SU-DHL-6 (cell line): ENCODE measurements around the gene OGFOD2.

Experiments
- H2AFZ ChIP-seq: fragments of 200-600 bp; sonication (generic); 2 replicates; pipeline ENCODE4 v1.6.1; 2014; ENCODE audit warnings: low read depth, mild to moderate bottlenecking, moderate library complexity, mixed read lengths, antibody characterized with exemption, low read length; ENCODE audit not compliant: severe bottlenecking
- H3F3A ChIP-seq: fragments of 200-600 bp; shearing (Covaris generic); 2 replicates; pipeline ENCODE4 v1.6.0; 2016; ENCODE audit warnings: antibody characterized with exemption, mild to moderate bottlenecking; ENCODE audit not compliant: insufficient read depth
- H3K27ac ChIP-seq: fragments of 200-600 bp; sonication (generic); 2 replicates; pipeline ENCODE4 v1.5.1; 2016; ENCODE audit warnings: low read depth, mild to moderate bottlenecking, low read length, moderate library complexity, mixed read lengths
- H3K27me3 ChIP-seq: fragments of 200-600 bp; sonication (generic), shearing (Covaris generic); 2 replicates; pipeline ENCODE4 v1.6.0; 2014; ENCODE audit warnings: mild to moderate bottlenecking, low read length
- H3K36me3 ChIP-seq: fragments of 200-600 bp; sonication (generic); 2 replicates; pipeline ENCODE4 v1.6.1; 2014; ENCODE audit warnings: mild to moderate bottlenecking, low read length, mixed read lengths
- H3K4me2 ChIP-seq: fragments of 300-600, 200-600 bp; shearing (Covaris generic), sonication (generic); 2 replicates; pipeline ENCODE4 v1.6.0; 2014; ENCODE audit warnings: low read length, low read depth, mild to moderate bottlenecking; ENCODE audit not compliant: poor library complexity, severe bottlenecking
- H3K4me3 ChIP-seq: fragments of 200-600 bp; sonication (generic); 2 replicates; pipeline ENCODE4 v1.5.1; 2014; ENCODE audit warnings: antibody characterized with exemption, low read length, mild to moderate bottlenecking, mixed read lengths; ENCODE audit not compliant: insufficient read depth, poor library complexity, severe bottlenecking
- H3K79me2 ChIP-seq: fragments of 200-600 bp; sonication (generic); 2 replicates; pipeline ENCODE4 v1.6.1; 2014; ENCODE audit warnings: mild to moderate bottlenecking, low read length, moderate library complexity; ENCODE audit not compliant: insufficient read depth
- H3K9ac ChIP-seq: fragments of 200-600 bp; sonication (generic); 2 replicates; pipeline ENCODE4 v1.7.0; 2014; ENCODE audit warnings: mild to moderate bottlenecking, low read length
- H3K9me2 ChIP-seq: fragments of 200-600 bp; sonication (generic); replicated peaks from 2 replicates; pipeline ENCODE4 v1.6.1; 2014; ENCODE audit warnings: low read length; ENCODE audit not compliant: insufficient read depth
- H3K9me3 ChIP-seq: fragments of 200-600 bp; sonication (generic); 2 replicates; pipeline ENCODE4 v1.6.1; 2014; ENCODE audit warnings: low read length, mixed read lengths; ENCODE audit not compliant: insufficient read depth
- H4K20me1 ChIP-seq: fragments of 200-600 bp; sonication (generic); 2 replicates; pipeline ENCODE4 v1.6.1; 2014; ENCODE audit warnings: low read depth, mild to moderate bottlenecking, antibody characterized with exemption, low read length, moderate library complexity, mixed read lengths
- EZH2phosphoT487 ChIP-seq: fragments of 200-600 bp; sonication (generic), shearing (Covaris generic); conservative IDR thresholded peaks from 2 replicates; pipeline ENCODE4 v1.6.1; 2018; ENCODE audit warnings: mild to moderate bottlenecking, antibody characterized with exemption, low read length, moderate library complexity, mixed read lengths
- TF ChIP-seq, protein P1 (sequence below): fragments of 200-600 bp; sonication (generic); IDR thresholded peaks from one replicate; pipeline ENCODE4 v1.5.1; 2017; ENCODE audit warnings: antibody characterized with exemption, mild to moderate bottlenecking, low read length, moderate library complexity; ENCODE audit not compliant: insufficient read depth, poor library complexity, severe bottlenecking

Gene OGFOD2

GRCh38 chr12:122965321-122965751, 9.7 kb upstream of the OGFOD2 start:
- no peaks in the 10 kb centered on the region for H3K36me3 ChIP-seq
- no peaks in the 10 kb centered on the region for H4K20me1 ChIP-seq
- no peak overlapping the region for H3K9ac ChIP-seq
- H2AFZ ChIP-seq = no peak overlapping the region
- H3F3A ChIP-seq = peaks cover 5% of the 10 kb centered on the region; the same call in 1 of the 2 replicates
- H3K9me3 ChIP-seq = no peaks in the 10 kb centered on the region
- no peak overlapping the region for H3K27ac ChIP-seq
- H3K79me2 ChIP-seq = no peaks in the 10 kb centered on the region
- H3K9me2 ChIP-seq = no peaks in the 10 kb centered on the region
- H3K27me3 ChIP-seq = no peaks in the 10 kb centered on the region
- H3K4me2 ChIP-seq = no peak overlapping the region
- TF ChIP-seq, protein P1, sequence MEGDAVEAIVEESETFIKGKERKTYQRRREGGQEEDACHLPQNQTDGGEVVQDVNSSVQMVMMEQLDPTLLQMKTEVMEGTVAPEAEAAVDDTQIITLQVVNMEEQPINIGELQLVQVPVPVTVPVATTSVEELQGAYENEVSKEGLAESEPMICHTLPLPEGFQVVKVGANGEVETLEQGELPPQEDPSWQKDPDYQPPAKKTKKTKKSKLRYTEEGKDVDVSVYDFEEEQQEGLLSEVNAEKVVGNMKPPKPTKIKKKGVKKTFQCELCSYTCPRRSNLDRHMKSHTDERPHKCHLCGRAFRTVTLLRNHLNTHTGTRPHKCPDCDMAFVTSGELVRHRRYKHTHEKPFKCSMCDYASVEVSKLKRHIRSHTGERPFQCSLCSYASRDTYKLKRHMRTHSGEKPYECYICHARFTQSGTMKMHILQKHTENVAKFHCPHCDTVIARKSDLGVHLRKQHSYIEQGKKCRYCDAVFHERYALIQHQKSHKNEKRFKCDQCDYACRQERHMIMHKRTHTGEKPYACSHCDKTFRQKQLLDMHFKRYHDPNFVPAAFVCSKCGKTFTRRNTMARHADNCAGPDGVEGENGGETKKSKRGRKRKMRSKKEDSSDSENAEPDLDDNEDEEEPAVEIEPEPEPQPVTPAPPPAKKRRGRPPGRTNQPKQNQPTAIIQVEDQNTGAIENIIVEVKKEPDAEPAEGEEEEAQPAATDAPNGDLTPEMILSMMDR = no peak
- TF ChIP-seq EZH2phosphoT487 = no peak
- no peak overlapping the region for H3K4me3 ChIP-seq

GRCh38 chr12:122965851-122966742, 8.9 kb upstream of the OGFOD2 start, which contains the start of gene ABCB9:
ABCB9 (minus strand) TSS chr12:122966463; CDS start chr12:122960235, 6,228 bp downstream.
- no peak within 1 kb of the TSS for H2AFZ ChIP-seq
- no peak within 1 kb of the TSS for H3K9ac ChIP-seq

DNA sequence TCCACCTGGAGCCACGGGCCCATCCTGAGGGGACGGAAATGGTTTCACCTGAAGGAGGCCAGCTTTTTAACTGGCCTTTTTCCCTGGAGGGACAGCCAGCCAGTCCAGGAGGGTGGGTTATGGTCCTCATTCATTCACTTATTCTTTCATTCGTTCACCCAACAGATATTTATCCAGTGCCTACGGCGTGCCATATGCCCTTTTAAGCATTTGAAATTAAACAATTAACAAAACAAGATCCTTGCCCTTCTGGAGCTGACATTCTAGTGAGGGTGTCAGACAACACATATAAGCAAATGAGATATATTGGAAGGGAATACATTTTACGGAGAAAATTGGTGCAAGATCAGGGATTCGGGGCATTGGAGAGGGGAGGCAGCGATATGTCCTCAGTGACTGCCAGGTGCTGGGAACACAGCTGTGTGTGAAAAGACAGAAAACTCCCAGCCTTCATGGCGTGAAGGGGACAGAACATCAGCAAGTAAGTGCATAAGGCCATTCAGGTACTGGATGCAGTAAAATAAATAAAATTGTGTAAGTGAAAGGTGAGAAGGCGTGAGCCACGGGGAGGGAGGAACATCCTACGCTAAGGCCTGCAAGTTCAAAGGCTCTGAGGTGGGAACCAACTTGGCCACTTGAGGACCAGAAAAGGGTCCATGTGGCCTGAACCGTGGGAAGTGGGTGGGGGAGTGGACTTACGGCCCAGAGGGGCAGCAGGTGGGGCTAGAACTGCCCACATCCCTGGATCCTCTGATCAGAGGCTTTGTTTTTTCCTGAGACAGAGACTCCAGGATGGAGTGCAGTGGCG, 8.1 kb upstream of the OGFOD2 start:
- TF ChIP-seq, protein P1 = no peak
- TF ChIP-seq EZH2phosphoT487 = no peak
- Histone ChIP-seq H3K9me3 (no peaks in the 10 kb centered on the region), H3K79me2 (no peaks in the 10 kb centered on the region), H3K4me3 (no peak overlapping the region), H3K27me3 (no peaks in the 10 kb centered on the region), H2AFZ (no peak overlapping the region), H3K4me2 (peak overlapping the region; percentile 50), H3F3A (peaks cover 5% of the 10 kb centered on the region; the same call in 1 of the 2 replicates), H3K27ac (no peak overlapping the region), H3K9me2 (no peaks in the 10 kb centered on the region), H3K36me3 (no peaks in the 10 kb centered on the region), H3K9ac (no peak overlapping the region), H4K20me1 (no peaks in the 10 kb centered on the region)

More at GRCh38 chr12:122965851-122966742, 8.9 kb upstream of the OGFOD2 start, which contains the start of gene ABCB9:
- H3K9me3 ChIP-seq = no peaks in the 10 kb centered on the region
- TF ChIP-seq EZH2phosphoT487 = no peak
- TF ChIP-seq, protein P1 = no peak
- no peaks in the 10 kb centered on the region for H4K20me1 ChIP-seq
- no peaks in the 10 kb centered on the region for H3K36me3 ChIP-seq
- H3K27me3 ChIP-seq = no peaks in the 10 kb centered on the region
- peak within 1 kb of the TSS; percentile 50 for H3K4me2 ChIP-seq
- no peaks in the 10 kb centered on the region for H3K9me2 ChIP-seq
- no peaks in the 10 kb centered on the region for H3K79me2 ChIP-seq
- peak within 1 kb of the TSS; percentile 28 for H3K4me3 ChIP-seq
- H3K27ac ChIP-seq = no peak within 1 kb of the TSS
- peaks cover 5% of the 10 kb centered on the region; the same call in 1 of the 2 replicates for H3F3A ChIP-seq
